H1 (cell line): ENCODE data around the gene LOXHD1. TPM values are rescaled to one million over a fixed set of nuclear protein-coding genes. Genes with fewer than 3 reads are reported as not detected.
A peak's percentile ranks its signal among the peaks of the same experiment; 100 is the strongest.

Experiments used
- CTCF ChIA-PET: fragments of 300-600 bp; sonication (Branson Sonifier 250); formaldehyde crosslinking; loops from one replicate; lab custom pipeline; 2021; ENCODE audit not compliant: partially characterized antibody; lab: Charles Lee
- POLR2A ChIA-PET: fragments of 300-600 bp; sonication (Branson Sonifier 250); formaldehyde crosslinking; loops from one replicate; lab custom pipeline; 2021; ENCODE audit warnings: inconsistent platforms; ENCODE audit not compliant: partially characterized antibody; lab: Charles Lee
- DNase-seq, 2 experiments: peaks; one replicate each; pipeline versions ENCODE4 v3.0.0 to v3.0.0-alpha.2; 2010 to 2022; ENCODE audit warnings: low spot score in 2 of 2, low read depth in 1 of 2, mixed read lengths in 1 of 2
- FAIRE-seq: peaks from 2 replicates; lab custom pipeline; 2011; peaks lifted over from hg19 to GRCh38; lab: Jason Lieb, UNC
- H2AFZ ChIP-seq: 2 replicates; pipeline ENCODE4 v1.8.1; 2012; ENCODE audit warnings: low read length, inconsistent platforms
- H2AK5ac ChIP-seq: 2 replicates; pipeline ENCODE4 v1.6.1; 2013; ENCODE audit warnings: low read depth, low read length
- H2BK120ac ChIP-seq: replicated peaks from 2 replicates; pipeline ENCODE3; 2013; ENCODE audit warnings: low read depth, low read length, inconsistent platforms
- H2BK12ac ChIP-seq: 2 replicates; pipeline ENCODE4 v1.6.1; 2013; ENCODE audit warnings: low read depth, low read length
- H2BK15ac ChIP-seq: 2 replicates; pipeline ENCODE4 v1.6.1; 2013; ENCODE audit warnings: low read length
- H2BK20ac ChIP-seq: 2 replicates; pipeline ENCODE4 v1.6.1; 2013; ENCODE audit warnings: low read length
- H2BK5ac ChIP-seq: 2 replicates; pipeline ENCODE4 v1.6.1; 2013; ENCODE audit warnings: low read depth, low read length
- H3K14ac ChIP-seq: 2 replicates; pipeline ENCODE4 v1.6.1; 2013; ENCODE audit warnings: inconsistent platforms; ENCODE audit not compliant: insufficient read length
- H3K18ac ChIP-seq: 2 replicates; pipeline ENCODE4 v1.6.1; 2013; ENCODE audit warnings: low read length; ENCODE audit errors: extremely low read depth
- H3K23ac ChIP-seq: 2 replicates; pipeline ENCODE4 v1.6.1; 2013; ENCODE audit warnings: inconsistent platforms; ENCODE audit not compliant: insufficient read length
- H3K23me2 ChIP-seq: 2 replicates; pipeline ENCODE4 v1.6.1; 2013; ENCODE audit warnings: low read depth, low read length
- H3K27ac ChIP-seq: 2 replicates; pipeline ENCODE4 v1.6.1; 2011; ENCODE audit warnings: low read depth, low read length, inconsistent platforms
- H3K27me3 ChIP-seq, 4 experiments: replicated peaks in 1 of 4; 1 replicate in 1 of 4; 2 replicates in 3 of 4; pipeline versions ENCODE4 v1.6.1 to v1.8.1; 2011 to 2013; ENCODE audit warnings: low read length in 3 of 4, mild to moderate bottlenecking in 3 of 4, inconsistent platforms in 2 of 4, mixed read lengths in 2 of 4, moderate library complexity in 1 of 4; ENCODE audit not compliant: control insufficient read depth in 3 of 4, insufficient read depth in 3 of 4; ENCODE audit errors: extremely low read depth in 1 of 4
- H3K36me3 ChIP-seq, 4 experiments: 2 replicates each; pipeline versions ENCODE4 v1.6.1 to v1.8.1; 2011 to 2013; ENCODE audit warnings: mild to moderate bottlenecking in 4 of 4, low read length in 3 of 4, moderate library complexity in 2 of 4, control low read depth in 1 of 4, inconsistent platforms in 1 of 4; ENCODE audit not compliant: insufficient read depth in 4 of 4, control insufficient read depth in 2 of 4
- H3K4ac ChIP-seq: replicated peaks from 2 replicates; pipeline ENCODE3; 2013; ENCODE audit warnings: low read length, low read depth, mixed read lengths, inconsistent platforms; ENCODE audit not compliant: insufficient read length
- H3K4me1 ChIP-seq, 4 experiments: replicated peaks in 1 of 4; 1 replicate in 1 of 4; 2 replicates in 3 of 4; pipeline versions ENCODE4 v1.6.1 to v1.8.1; 2011 to 2013; ENCODE audit warnings: low read length in 3 of 4, inconsistent platforms in 2 of 4, mixed read lengths in 1 of 4; ENCODE audit not compliant: insufficient read depth in 4 of 4, control insufficient read depth in 3 of 4
- H3K4me2 ChIP-seq, 2 experiments: 2 replicates each; pipeline versions ENCODE4 v1.6.1 to v1.8.1; 2011 to 2013; ENCODE audit warnings: low read depth in 2 of 2, low read length in 2 of 2, control low read depth in 1 of 2, inconsistent platforms in 1 of 2, mild to moderate bottlenecking in 1 of 2; ENCODE audit not compliant: insufficient read depth in 1 of 2
- H3K4me3 ChIP-seq, 4 experiments: fragments of 200-600, 300-600 bp in 1 of 4; sonication (generic), shearing (Covaris generic), sonication (Bioruptor Twin) in 1 of 4; 2 replicates each; pipeline versions ENCODE4 v1.5.1 to v1.8.1; 2011 to 2016; ENCODE audit warnings: low read length in 4 of 4, low read depth in 3 of 4, control low read depth in 2 of 4, inconsistent platforms in 2 of 4, mild to moderate bottlenecking in 2 of 4, mixed read lengths in 1 of 4, moderate library complexity in 1 of 4; ENCODE audit not compliant: insufficient read depth in 2 of 4; ENCODE audit errors: extremely low read depth in 1 of 4
- H3K56ac ChIP-seq: replicated peaks from 2 replicates; pipeline ENCODE3; 2013; ENCODE audit warnings: low read depth, mild to moderate bottlenecking, mixed read lengths, low read length, inconsistent platforms; ENCODE audit not compliant: insufficient read length
- H3K79me1 ChIP-seq: 2 replicates; pipeline ENCODE4 v1.6.1; 2013; ENCODE audit warnings: low read depth, low read length, control low read depth
- H3K79me2 ChIP-seq, 2 experiments: 2 replicates each; pipeline versions ENCODE4 v1.6.1 to v1.8.1; 2012 to 2013; ENCODE audit warnings: low read length in 2 of 2, mild to moderate bottlenecking in 2 of 2, inconsistent platforms in 1 of 2; ENCODE audit not compliant: insufficient read depth in 2 of 2, control insufficient read depth in 1 of 2
- H3K9ac ChIP-seq, 4 experiments: replicated peaks in 1 of 4; 1 replicate in 1 of 4; 2 replicates in 3 of 4; pipeline versions ENCODE4 v1.6.1 to v1.8.1; 2011 to 2013; ENCODE audit warnings: low read depth in 3 of 4, low read length in 3 of 4, control low read depth in 2 of 4, mild to moderate bottlenecking in 2 of 4, moderate library complexity in 2 of 4, inconsistent platforms in 1 of 4; ENCODE audit errors: extremely low read depth in 1 of 4
- H3K9me3 ChIP-seq, 2 experiments: 2 replicates each; pipeline versions ENCODE4 v1.6.1 to v1.8.1; 2012 to 2013; ENCODE audit warnings: mild to moderate bottlenecking in 2 of 2, moderate library complexity in 2 of 2, control low read depth in 1 of 2, inconsistent platforms in 1 of 2, low read depth in 1 of 2, low read length in 1 of 2, mixed read lengths in 1 of 2; ENCODE audit not compliant: insufficient read depth in 2 of 2
- H4K20me1 ChIP-seq, 2 experiments: replicated peaks in 1 of 2; 2 replicates each; pipeline versions ENCODE3 to v1.8.1; 2011 to 2013; ENCODE audit warnings: inconsistent platforms in 2 of 2, low read length in 2 of 2, mild to moderate bottlenecking in 1 of 2; ENCODE audit not compliant: insufficient read depth in 2 of 2, control insufficient read depth in 1 of 2
- H4K5ac ChIP-seq: 2 replicates; pipeline ENCODE4 v1.6.1; 2013; ENCODE audit warnings: low read length, low read depth, mixed read lengths, inconsistent platforms; ENCODE audit not compliant: insufficient read length
- H4K8ac ChIP-seq: 2 replicates; pipeline ENCODE4 v1.8.0; 2013; ENCODE audit warnings: mild to moderate bottlenecking, moderate library complexity, low read length, inconsistent platforms; ENCODE audit not compliant: insufficient read depth; ENCODE audit errors: extremely low read depth
- H4K91ac ChIP-seq: replicated peaks from 2 replicates; pipeline ENCODE3; 2013; ENCODE audit warnings: low read length, mixed read lengths, inconsistent platforms; ENCODE audit not compliant: insufficient read length
- EP300 ChIP-seq, 2 experiments: IDR thresholded peaks; 1 replicate in 1 of 2; 2 replicates in 1 of 2; pipeline ENCODE4 v1.6.1; 2011 to 2012; ENCODE audit warnings: low read depth in 2 of 2, low read length in 2 of 2, mild to moderate bottlenecking in 2 of 2, borderline replicate concordance in 1 of 2, inconsistent platforms in 1 of 2, moderate library complexity in 1 of 2
- RAD21 ChIP-seq, 2 experiments: IDR thresholded peaks in 1 of 2; conservative IDR thresholded peaks in 1 of 2; 2 replicates each; pipeline ENCODE4 v1.6.1; 2011; ENCODE audit warnings: low read depth in 2 of 2, low read length in 2 of 2, improper control_type of control experiment in 1 of 2, inconsistent platforms in 1 of 2, mild to moderate bottlenecking in 1 of 2, moderate library complexity in 1 of 2
- WGBS, 2 experiments: shearing (Covaris generic) in 1 of 2; methylation state at CpG; one replicate each; pipeline versions ENCODE4 v1.1.6 to v1.1.7; 2013 to 2015; ENCODE audit warnings: low lambda C conversion rate in 2 of 2, mixed read lengths in 2 of 2, inconsistent platforms in 1 of 2, low coverage in 1 of 2, missing lambda C conversion rate in 1 of 2; ENCODE audit not compliant: insufficient replicate concordance in 2 of 2, insufficient coverage in 1 of 2, insufficient read length in 1 of 2; ENCODE audit errors: extremely low coverage in 1 of 2, missing lambda C conversion rate in 1 of 2; 5-methylcytosine and 5-hydroxymethylcytosine counted together
- polyA plus RNA-seq, 7 experiments: library from polyadenylated mRNA; depleted of rRNA in 3 of 7; stranded (reverse) in 5 of 7; unstranded in 2 of 7; fragments of >200 nt in 5 of 7; fragments of 200-250 nt in 2 of 7; gene quantifications; 1 replicate in 5 of 7; 2 replicates in 1 of 7; 4 replicates in 1 of 7; pipeline versions ENCODE4 v1.2.1 to v1.2.3, GENCODE V29; 2011 to 2013; ENCODE audit warnings: missing spikeins in 2 of 7, mixed read lengths in 2 of 7
- total RNA-seq: library from RNA; stranded (reverse); fragmentation: NEBNext Ultra II Directional; extraction: Animal tissue kit (Norgen Biotek cat#: 25700); gene quantifications from 2 replicates; pipeline ENCODE4 v1.2.1, GENCODE V29; 2021

LOXHD1 gene
- total and polyA plus RNA-seq, 2 of the 8 experiments (the other 6 are each of a cell fraction or from before 2014, with no cell fraction given): 0.02 TPM; not detected in 1

GRCh38 chr18:46675112-46675511, 18.1 kb upstream of the LOXHD1 start:
- Histone ChIP-seq H3K4me2 (no peak overlapping the region), H3K18ac (no peak overlapping the region), H2BK5ac (no peak overlapping the region), H3K79me2 (no peaks in the 10 kb centered on the region), H3K79me1 (no peaks in the 10 kb centered on the region), H3K27me3 (no peaks in the 10 kb centered on the region), H3K23me2 (no peaks in the 10 kb centered on the region), H3K27ac (no peak overlapping the region), H3K14ac (no peak overlapping the region), H4K8ac (no peak overlapping the region), H3K4ac (no peak overlapping the region), H3K36me3 (no peaks in the 10 kb centered on the region), H3K4me1 (peaks cover 0 to 8% (median 2%) of the 10 kb centered on the region in 4 experiments; a peak in 4 of 7 replicates), H2AFZ (no peak overlapping the region), H3K4me3 (no peak overlapping the region), H2AK5ac (no peak overlapping the region), H3K9me3 (no peaks in the 10 kb centered on the region), H2BK20ac (no peak overlapping the region), H2BK15ac (no peak overlapping the region), H4K5ac (no peak overlapping the region), H3K9ac (no peak overlapping the region), H2BK120ac (no peak overlapping the region), H3K23ac (no peak overlapping the region), H2BK12ac (no peak overlapping the region), H4K20me1 (no peaks in the 10 kb centered on the region), H3K56ac (no peak overlapping the region), H4K91ac (no peak overlapping the region)
- ChIA-PET POLR2A (no interaction called here), CTCF (interaction anchor here (0.5 to 1.6 kb wide), 5 partner anchors 8 to 1511 kb away, joined by 3 to 4 read pairs (median 3); no protein-coding TSS in a partner anchor)
- WGBS, 2 experiments: 86% methylated on average over 1 of the region's 1 CpG; no CpG with 5 or more reads in 1 of the 2 experiments
- FAIRE-seq (no peak), DNase-seq (no peak)
- peak in 1 of 2 experiments; percentile 3; a peak in 1 of 4 replicates for TF ChIP-seq RAD21 (IDR thresholded peaks at IDR 0.05 in 1 of 2, conservative IDR thresholded peaks at IDR 0.05 in 1 of 2; ENCODE audit: low read depth in 2 of 2, low read length in 2 of 2)
- no peak for TF ChIP-seq EP300 (IDR thresholded peaks at IDR 0.05; ENCODE audit: borderline replicate concordance in 1 of 2, low read depth in 2 of 2, low read length in 2 of 2)
